IMR-90 (cell line): ENCODE data around the gene DIRAS2. TPM values are rescaled to one million over a fixed set of nuclear protein-coding genes. Genes with fewer than 3 reads are reported as not detected.

ENCODE experiments used
- ATAC-seq: fragments of 200-7000 bp; cut with Tn5 transposase; 2 replicates; pipeline ENCODE4 v1.9.1; 2020; ENCODE audit warnings: low read depth, mild to moderate bottlenecking, moderate library complexity
- BruUV-seq: library from RNA; stranded (reverse); fragments of 400-500 nt; replicated peaks from 2 replicates; lab custom pipeline; 2021; lab: Mats Ljungman, UMichigan
- CTCF ChIA-PET: fragments of 300-600 bp; formaldehyde crosslinking; extraction: SDS; loops from one replicate; lab custom pipeline; 2021; ENCODE audit warnings: antibody characterized with exemption; lab: Yijun Ruan, JAX
- POLR2A ChIA-PET: fragments of 300-600 bp; sonication (Branson Sonifier 250); formaldehyde crosslinking; loops from one replicate; lab custom pipeline; 2022; ENCODE audit warnings: antibody characterized with exemption; ENCODE audit not compliant: unreplicated experiment; lab: Charles Lee
- DNase-seq: peaks from one replicate; pipeline ENCODE4 v3.0.0; 2013
- H2AFZ ChIP-seq: replicated peaks from 2 replicates; pipeline ENCODE3; 2013; ENCODE audit warnings: low read length, mild to moderate bottlenecking; ENCODE audit not compliant: poor library complexity
- H2AK5ac ChIP-seq: 2 replicates; pipeline ENCODE4 v1.6.1; 2013; ENCODE audit warnings: low read depth, low read length, inconsistent platforms
- H2AK9ac ChIP-seq: replicated peaks from 2 replicates; pipeline ENCODE3; 2013; ENCODE audit warnings: mild to moderate bottlenecking, low read depth, low read length, moderate library complexity; ENCODE audit not compliant: poor library complexity
- H2BK120ac ChIP-seq: 2 replicates; pipeline ENCODE4 v1.6.1; 2013; ENCODE audit warnings: low read depth, low read length, inconsistent platforms
- H2BK15ac ChIP-seq: 3 replicates; pipeline ENCODE4 v1.6.1; 2013; ENCODE audit warnings: low read depth, low read length, inconsistent platforms
- H2BK20ac ChIP-seq: 2 replicates; pipeline ENCODE4 v1.6.1; 2013; ENCODE audit warnings: low read depth, mild to moderate bottlenecking, inconsistent platforms, low read length, moderate library complexity
- H2BK5ac ChIP-seq: 2 replicates; pipeline ENCODE4 v1.6.1; 2013; ENCODE audit warnings: mild to moderate bottlenecking, low read depth, low read length, inconsistent platforms; ENCODE audit not compliant: poor library complexity, severe bottlenecking
- H3K14ac ChIP-seq: replicated peaks from 2 replicates; pipeline ENCODE4 v1.6.1; 2013; ENCODE audit warnings: low read depth, low read length, inconsistent platforms
- H3K18ac ChIP-seq: 2 replicates; pipeline ENCODE4 v1.6.1; 2013; ENCODE audit warnings: low read depth, low read length, control low read depth
- H3K23ac ChIP-seq: 2 replicates; pipeline ENCODE4 v1.6.1; 2013; ENCODE audit warnings: low read depth, low read length, inconsistent platforms
- H3K27ac ChIP-seq: 2 replicates; pipeline ENCODE4 v1.5.1; 2013; ENCODE audit warnings: mild to moderate bottlenecking, control low read depth, low read length; ENCODE audit not compliant: insufficient read depth
- H3K27me3 ChIP-seq: 2 replicates; pipeline ENCODE4 v1.6.1; 2013; ENCODE audit warnings: low read length; ENCODE audit not compliant: control insufficient read depth, insufficient read depth
- H3K36me3 ChIP-seq: 2 replicates; pipeline ENCODE4 v1.6.1; 2013; ENCODE audit warnings: low read length, mixed read lengths; ENCODE audit not compliant: control insufficient read depth, insufficient read depth
- H3K4ac ChIP-seq: 2 replicates; pipeline ENCODE4 v1.6.1; 2013; ENCODE audit warnings: low read depth, low read length, inconsistent platforms
- H3K4me1 ChIP-seq: 2 replicates; pipeline ENCODE4 v1.6.1; 2013; ENCODE audit warnings: low read length, mixed read lengths; ENCODE audit not compliant: control insufficient read depth, insufficient read depth
- H3K4me2 ChIP-seq: 2 replicates; pipeline ENCODE4 v1.6.1; 2013; ENCODE audit warnings: low read depth, mild to moderate bottlenecking, control low read depth, low read length, moderate library complexity
- H3K4me3 ChIP-seq: 2 replicates; pipeline ENCODE4 v1.5.1; 2013; ENCODE audit warnings: low read depth, mild to moderate bottlenecking, control low read depth, low read length, moderate library complexity; ENCODE audit not compliant: insufficient read depth
- H3K56ac ChIP-seq: 2 replicates; pipeline ENCODE4 v1.6.1; 2013; ENCODE audit warnings: low read length, inconsistent platforms; ENCODE audit not compliant: insufficient read depth; ENCODE audit errors: extremely low read depth
- H3K79me1 ChIP-seq, 2 experiments: 2 replicates each; pipeline ENCODE4 v1.6.1; 2013; ENCODE audit warnings: low read length in 2 of 2, inconsistent platforms in 1 of 2, low read depth in 1 of 2
- H3K9ac ChIP-seq: 2 replicates; pipeline ENCODE4 v1.6.1; 2013; ENCODE audit warnings: low read depth, low read length, control low read depth
- H3K9me1 ChIP-seq: 2 replicates; pipeline ENCODE4 v1.6.1; 2013; ENCODE audit warnings: low read length, inconsistent platforms; ENCODE audit not compliant: insufficient read depth
- H3K9me3 ChIP-seq: 2 replicates; pipeline ENCODE4 v1.6.1; 2013; ENCODE audit warnings: low read length; ENCODE audit not compliant: control insufficient read depth, insufficient read depth
- H4K20me1 ChIP-seq: 2 replicates; pipeline ENCODE4 v1.6.1; 2013; ENCODE audit warnings: low read length, inconsistent platforms; ENCODE audit not compliant: insufficient read depth
- H4K5ac ChIP-seq: 2 replicates; pipeline ENCODE4 v1.6.1; 2013; ENCODE audit warnings: mild to moderate bottlenecking, low read depth, low read length, control low read depth
- H4K8ac ChIP-seq, 2 experiments: 2 replicates each; pipeline ENCODE4 v1.6.1; 2013; ENCODE audit warnings: low read depth in 2 of 2, low read length in 2 of 2, control low read depth in 1 of 2, inconsistent platforms in 1 of 2
- H4K91ac ChIP-seq: 2 replicates; pipeline ENCODE4 v1.6.1; 2013; ENCODE audit warnings: low read depth, low read length, inconsistent platforms; ENCODE audit not compliant: insufficient read depth
- BHLHE40 ChIP-seq: fragments of 150-350 bp; IDR thresholded peaks from 2 replicates; pipeline ENCODE4 v1.6.1; 2016; ENCODE audit warnings: mild to moderate bottlenecking, low read depth, low read length
- CHD1 ChIP-seq: IDR thresholded peaks from 2 replicates; pipeline ENCODE4 v1.6.1; 2012; ENCODE audit warnings: low read depth, low read length, improper control_type of control experiment
- ELK1 ChIP-seq: fragments of 150-350 bp; IDR thresholded peaks from 2 replicates; pipeline ENCODE4 v1.6.1; 2016; ENCODE audit warnings: low read depth, mild to moderate bottlenecking, low read length, moderate library complexity, borderline replicate concordance
- MAFK ChIP-seq: IDR thresholded peaks from 2 replicates; pipeline ENCODE4 v1.6.1; 2012; ENCODE audit warnings: low read depth, low read length, improper control_type of control experiment
- MAZ ChIP-seq: IDR thresholded peaks from 2 replicates; pipeline ENCODE4 v1.6.1; 2012; ENCODE audit warnings: low read depth, mild to moderate bottlenecking, low read length, improper control_type of control experiment, moderate library complexity, borderline replicate concordance
- MXI1 ChIP-seq: IDR thresholded peaks from 2 replicates; pipeline ENCODE4 v1.6.1; 2012; ENCODE audit warnings: low read depth, mild to moderate bottlenecking, low read length, moderate library complexity, borderline replicate concordance
- NFE2L2 ChIP-seq: fragments of 150-350 bp; IDR thresholded peaks from 2 replicates; pipeline ENCODE4 v1.6.1; 2016; ENCODE audit warnings: low read depth, mild to moderate bottlenecking, low read length
- RAD21 ChIP-seq: IDR thresholded peaks from 2 replicates; pipeline ENCODE4 v1.6.1; 2012; ENCODE audit warnings: low read length, improper control_type of control experiment
- RCOR1 ChIP-seq: IDR thresholded peaks from 2 replicates; pipeline ENCODE4 v1.6.1; 2012; ENCODE audit warnings: mild to moderate bottlenecking, low read length, improper control_type of control experiment; ENCODE audit not compliant: insufficient replicate concordance
- RFX5 ChIP-seq: IDR thresholded peaks from 2 replicates; pipeline ENCODE4 v1.8.0; 2012; ENCODE audit warnings: low read depth, mild to moderate bottlenecking, low read length, moderate library complexity
- SMC3 ChIP-seq: fragments of 150-350 bp; IDR thresholded peaks from 2 replicates; pipeline ENCODE4 v1.6.1; 2016; ENCODE audit warnings: low read depth, mild to moderate bottlenecking, antibody characterized with exemption, low read length, moderate library complexity
- WGBS, 2 experiments: methylation state at CpG; one replicate each; pipeline versions ENCODE4 v1.1.5 to v1.1.7; 2013; ENCODE audit warnings: missing lambda C conversion rate in 2 of 2; ENCODE audit not compliant: insufficient read length in 1 of 2; ENCODE audit errors: extremely low coverage in 2 of 2; 5-methylcytosine and 5-hydroxymethylcytosine counted together
- dilution Hi-C: fragments of 300-500 bp; cut with HindIII; formaldehyde crosslinking; loops from one replicate; pipeline ENCODE4 v1.14.3; 2018; ENCODE audit warnings: low sequenced_read_pairs; ENCODE audit not compliant: unreplicated experiment
- in situ Hi-C: fragments of 300-500 bp; cut with MboI; formaldehyde crosslinking; loops from 3 replicates; pipeline ENCODE4 v1.14.3; 2019; ENCODE audit warnings: low sequenced_read_pairs, inconsistent platforms, mixed read lengths
- intact Hi-C: fragments of 100-400 bp; cut with micrococcal nuclease; formaldehyde crosslinking; loops from 2 replicates; pipeline ENCODE4 v1.10.0; 2022
- polyA plus RNA-seq, 3 experiments: library from polyadenylated mRNA; depleted of rRNA; stranded (reverse); fragments of >200 nt; gene quantifications; 2 replicates each; pipeline ENCODE4 v1.2.3, GENCODE V29; 2012; ENCODE audit warnings: low replicate concordance in 1 of 3
- total RNA-seq: library from RNA; depleted of rRNA; stranded (reverse); fragments of >200 nt; gene quantifications from 2 replicates; pipeline ENCODE4 v1.2.3, GENCODE V29; 2012

The DIRAS2 gene
- total and polyA plus RNA-seq, 2 of the 4 experiments (the other 2 are of a cell fraction): not detected

GRCh38 chr9:90641086-90641485 is 1.5 kb downstream of the DIRAS2 start:
- H3K18ac ChIP-seq: no peak overlapping the region
- DNase-seq: no peak
- in situ Hi-C loops (no loop called here), intact Hi-C loops (loop anchor here (5.0 kb wide), 1 partner anchor 414 kb away; no protein-coding TSS in a partner anchor), dilution Hi-C loops (no loop called here)
- H2AK9ac ChIP-seq: no peak overlapping the region
- no CpG with 5 or more reads among the region's 2 CpGs for WGBS, 2 experiments
- no peak overlapping the region for H3K23ac ChIP-seq
- no peaks in the 10 kb centered on the region for H3K79me1 ChIP-seq
- no peak for ATAC-seq
- H3K4me3 ChIP-seq: no peak overlapping the region
- no peak overlapping the region for H3K14ac ChIP-seq
- ChIA-PET POLR2A (no interaction called here), CTCF (no interaction called here)
- no peaks in the 10 kb centered on the region for H4K20me1 ChIP-seq
- H3K9me3 ChIP-seq: no peaks in the 10 kb centered on the region
- no peak for TF ChIP-seq ELK1
- no peak for TF ChIP-seq NFE2L2
- no peak for TF ChIP-seq CHD1
- TF ChIP-seq MAFK: no peak
- TF ChIP-seq RCOR1: no peak
- no peak for TF ChIP-seq RFX5
- no peak for TF ChIP-seq BHLHE40
- no peak for TF ChIP-seq MXI1
- TF ChIP-seq RAD21: no peak
- TF ChIP-seq MAZ: no peak
- TF ChIP-seq SMC3: no peak
- no peak overlapping the region for H4K5ac ChIP-seq
- H3K36me3 ChIP-seq: no peaks in the 10 kb centered on the region
- H3K9me1 ChIP-seq: no peaks in the 10 kb centered on the region
- no peak overlapping the region for H3K56ac ChIP-seq
- H3K27ac ChIP-seq: no peak overlapping the region
- BruUV-seq: no TSS peak
- H2AK5ac ChIP-seq: no peak overlapping the region
- no peak overlapping the region for H2BK15ac ChIP-seq
- H4K8ac ChIP-seq: no peak overlapping the region
- H3K27me3 ChIP-seq: peaks cover 15% of the 10 kb centered on the region
- no peak overlapping the region for H3K9ac ChIP-seq
- H2BK5ac ChIP-seq: no peak overlapping the region
- no peak overlapping the region for H2BK120ac ChIP-seq
- H3K4me2 ChIP-seq: no peak overlapping the region
- H4K91ac ChIP-seq: no peak overlapping the region
- no peak overlapping the region for H2AFZ ChIP-seq
- H3K4me1 ChIP-seq: no peaks in the 10 kb centered on the region
- no peak overlapping the region for H3K4ac ChIP-seq
- no peak overlapping the region for H2BK20ac ChIP-seq
